ENCODE data around the gene PLEKHA4.

GRCh38 chr19:48852292-48852691, 16.1 kb downstream of the PLEKHA4 start:
- TF ChIP-seq CTCF (IDR thresholded peaks at IDR 0.05) = no peak
- TF ChIP-seq POLR2A (IDR thresholded peaks at IDR 0.05) = no peak
